ENCODE data around the gene TP53BP2.
"Not testable (repeated sequence)": the region's sequence is repeated elsewhere in the genome, so short reads cannot be mapped to it uniquely, and the experiment has no call there.

Gene TP53BP2

GRCh38 chr1:223832637-223832943 is 13.2 kb downstream of the TP53BP2 start:
- DNase-seq (ENCODE audit: low read depth in 2 of 2) = no peak

GRCh38 chr1:223831755-223832636 is 13.8 kb downstream of the TP53BP2 start:
- DNase-seq (ENCODE audit: low read depth in 2 of 2) = no peak

GRCh38 chr1:223829678-223830077 is 16.1 kb downstream of the TP53BP2 start:
- no peak for DNase-seq (ENCODE audit: low read depth in 2 of 2)

- DNase-seq (ENCODE audit: low read depth in 2 of 2) = no peak
Measured at GRCh38 chr1:223828162-223828848, 17.4 kb downstream of the TP53BP2 start.

GRCh38 chr1:223827193-223827663 is 18.5 kb downstream of the TP53BP2 start:
- DNase-seq (ENCODE audit: low read depth in 2 of 2) = no peak

GRCh38 chr1:223825767-223826748 is 19.7 kb downstream of the TP53BP2 start:
- no peak for DNase-seq (ENCODE audit: low read depth in 2 of 2)

- no peak for DNase-seq (ENCODE audit: low read depth in 2 of 2)
Measured at GRCh38 chr1:223824712-223825111, 21.0 kb downstream of the TP53BP2 start.

GRCh38 chr1:223824287-223824686 is 21.5 kb downstream of the TP53BP2 start:
- no peak for DNase-seq (ENCODE audit: low read depth in 2 of 2)

- DNase-seq (ENCODE audit: low read depth in 2 of 2) = no peak
Measured at GRCh38 chr1:223820971-223821370, 24.8 kb downstream of the TP53BP2 start.

- no peak for DNase-seq (ENCODE audit: low read depth in 2 of 2)
Measured at GRCh38 chr1:223820515-223820858, 25.3 kb downstream of the TP53BP2 start.

- no peak for DNase-seq (ENCODE audit: low read depth in 2 of 2)
Measured at GRCh38 chr1:223819730-223820514, 25.8 kb downstream of the TP53BP2 start.

GRCh38 chr1:223817265-223817664 is 28.5 kb downstream of the TP53BP2 start:
- DNase-seq (ENCODE audit: low read depth in 2 of 2) = not testable (repeated sequence)

GRCh38 chr1:223815865-223816264 is 29.9 kb downstream of the TP53BP2 start:
- DNase-seq (ENCODE audit: low read depth in 2 of 2) = no peak

GRCh38 chr1:223815020-223815853 is 30.5 kb downstream of the TP53BP2 start:
- DNase-seq (ENCODE audit: low read depth in 2 of 2) = no peak

GRCh38 chr1:223813645-223814044 is 32.1 kb downstream of the TP53BP2 start:
- DNase-seq (ENCODE audit: low read depth in 2 of 2) = no peak

- no peak for DNase-seq (ENCODE audit: low read depth in 2 of 2)
Measured at GRCh38 chr1:223811634-223812101, 34.1 kb downstream of the TP53BP2 start.

GRCh38 chr1:223810586-223810985 is 35.2 kb downstream of the TP53BP2 start:
- no peak for DNase-seq (ENCODE audit: low read depth in 2 of 2)

GRCh38 chr1:223809905-223810304 is 35.8 kb downstream of the TP53BP2 start:
- DNase-seq (ENCODE audit: low read depth in 2 of 2) = not testable (repeated sequence)

GRCh38 chr1:223803211-223803610 is 42.5 kb downstream of the TP53BP2 start:
- DNase-seq (ENCODE audit: low read depth in 2 of 2) = no peak

- no peak for DNase-seq (ENCODE audit: low read depth in 2 of 2)
Measured at GRCh38 chr1:223802602-223803001, 43.1 kb downstream of the TP53BP2 start.
